Stimulated activated CD4-positive, alpha-beta T cell treated with anti-CD3 and anti-CD28 coated beads, Interleukin-12 subunit alpha, Interleukin-12 subunit beta, amount 100 ng/mL, for 24 hours (primary cell): ENCODE data around the gene PTPN14.
"Not testable (repeated sequence)": the region's sequence is repeated elsewhere in the genome, so short reads cannot be mapped to it uniquely, and the experiment has no call there.

Source experiments
- DNase-seq, 2 experiments: peaks; one replicate each; pipeline ENCODE4 v3.0.0-alpha.2; 2020; ENCODE audit warnings: low read depth in 2 of 2

Gene PTPN14

GRCh38 chr1:214510914-214511638 lies 40.3 kb downstream of the PTPN14 start:
- DNase-seq = no peak

GRCh38 chr1:214510477-214510876 lies 40.9 kb downstream of the PTPN14 start:
- DNase-seq = no peak

GRCh38 chr1:214509622-214510021 lies 41.8 kb downstream of the PTPN14 start:
- not testable (repeated sequence) for DNase-seq

- DNase-seq = no peak
These were observed 44.4 kb downstream of the PTPN14 start for GRCh38 chr1:214506972-214507431.

GRCh38 chr1:214505134-214505533 lies 46.3 kb downstream of the PTPN14 start:
- no peak for DNase-seq

- DNase-seq = no peak
These were observed 47.1 kb downstream of the PTPN14 start for GRCh38 chr1:214504330-214504729.

GRCh38 chr1:214503553-214503952 lies 47.8 kb downstream of the PTPN14 start:
- no peak for DNase-seq

- DNase-seq = no peak
These were observed 50.9 kb downstream of the PTPN14 start for GRCh38 chr1:214500340-214501055.

GRCh38 chr1:214499732-214500131 lies 51.7 kb downstream of the PTPN14 start:
- DNase-seq = no peak

- no peak for DNase-seq
These were observed 53.4 kb downstream of the PTPN14 start for GRCh38 chr1:214498021-214498420.

- DNase-seq = no peak
These were observed 55.3 kb downstream of the PTPN14 start for GRCh38 chr1:214496126-214496525.

- DNase-seq = no peak
These were observed 56.7 kb downstream of the PTPN14 start for GRCh38 chr1:214494706-214495105.

- not testable (repeated sequence) for DNase-seq
These were observed 57.2 kb downstream of the PTPN14 start for GRCh38 chr1:214494179-214494578.

- no peak for DNase-seq
These were observed 58.1 kb downstream of the PTPN14 start for GRCh38 chr1:214493126-214493796.

- no peak for DNase-seq
These were observed 58.9 kb downstream of the PTPN14 start for GRCh38 chr1:214492401-214493075.

- DNase-seq = no peak
These were observed 59.8 kb downstream of the PTPN14 start for GRCh38 chr1:214491468-214492146.

- DNase-seq = no peak
These were observed 66.3 kb downstream of the PTPN14 start for GRCh38 chr1:214485151-214485550.

GRCh38 chr1:214483180-214483579 lies 68.2 kb downstream of the PTPN14 start:
- not testable (repeated sequence) for DNase-seq

GRCh38 chr1:214481983-214482634 lies 69.3 kb downstream of the PTPN14 start:
- DNase-seq = not testable (repeated sequence)

- no peak for DNase-seq
These were observed 74.2 kb downstream of the PTPN14 start for GRCh38 chr1:214476986-214477870.
